H9 (cell line): ENCODE measurements around the gene ASIC4. TPM values are rescaled to one million over a fixed set of nuclear protein-coding genes. Genes with fewer than 3 reads are reported as not detected.
A peak's percentile ranks its signal among the peaks of the same experiment; 100 is the strongest.

Source experiments
- DNase-seq: peaks from one replicate; pipeline ENCODE4 v3.0.0-alpha.2; 2017
- H2AFZ ChIP-seq: one replicate; pipeline ENCODE4 v1.6.1; 2013; ENCODE audit warnings: mild to moderate bottlenecking, low read length, control low read depth, moderate library complexity
- H2AK5ac ChIP-seq: 2 replicates; pipeline ENCODE4 v1.6.1; 2013; ENCODE audit warnings: low read length, control low read depth, mixed read lengths; ENCODE audit not compliant: insufficient read length
- H2BK120ac ChIP-seq: one replicate; pipeline ENCODE4 v1.6.1; 2013; ENCODE audit warnings: low read depth, mild to moderate bottlenecking, low read length, control low read depth, inconsistent platforms; ENCODE audit not compliant: poor library complexity, severe bottlenecking
- H2BK12ac ChIP-seq: 2 replicates; pipeline ENCODE4 v1.6.1; 2013; ENCODE audit warnings: low read length, control low read depth, mixed read lengths, low read depth; ENCODE audit not compliant: insufficient read length
- H2BK15ac ChIP-seq: 2 replicates; pipeline ENCODE4 v1.6.1; 2013; ENCODE audit warnings: low read depth, low read length, control low read depth
- H2BK20ac ChIP-seq: one replicate; pipeline ENCODE4 v1.6.1; 2013; ENCODE audit warnings: low read depth, mild to moderate bottlenecking, low read length, control low read depth, inconsistent platforms; ENCODE audit not compliant: poor library complexity, severe bottlenecking
- H2BK5ac ChIP-seq: 2 replicates; pipeline ENCODE4 v1.6.1; 2013; ENCODE audit warnings: low read length, control low read depth, mixed read lengths; ENCODE audit not compliant: insufficient read length
- H3K14ac ChIP-seq: 2 replicates; pipeline ENCODE4 v1.6.1; 2013; ENCODE audit warnings: low read length, control low read depth; ENCODE audit not compliant: insufficient read depth
- H3K18ac ChIP-seq: 2 replicates; pipeline ENCODE4 v1.6.1; 2013; ENCODE audit warnings: low read depth, mild to moderate bottlenecking, mixed read lengths, low read length, control low read depth; ENCODE audit not compliant: insufficient read length
- H3K23ac ChIP-seq: 2 replicates; pipeline ENCODE4 v1.6.1; 2013; ENCODE audit warnings: low read length, control low read depth, mixed read lengths, low read depth; ENCODE audit not compliant: insufficient read length
- H3K23me2 ChIP-seq: 2 replicates; pipeline ENCODE4 v1.6.1; 2013; ENCODE audit warnings: low read depth, mild to moderate bottlenecking, mixed read lengths, low read length, control low read depth; ENCODE audit not compliant: insufficient read length, poor library complexity, severe bottlenecking
- H3K27ac ChIP-seq: 2 replicates; pipeline ENCODE4 v1.5.1; 2013; ENCODE audit warnings: low read length, control low read depth, mixed read lengths, low read depth; ENCODE audit not compliant: insufficient read length
- H3K27me3 ChIP-seq: 2 replicates; pipeline ENCODE4 v1.6.1; 2013; ENCODE audit warnings: low read length, control low read depth, inconsistent platforms; ENCODE audit not compliant: insufficient read depth
- H3K4ac ChIP-seq: 2 replicates; pipeline ENCODE4 v1.6.1; 2013; ENCODE audit warnings: low read depth, mild to moderate bottlenecking, control low read depth, inconsistent platforms, low read length, moderate library complexity
- H3K4me1 ChIP-seq: 2 replicates; pipeline ENCODE4 v1.6.1; 2013; ENCODE audit warnings: low read length, control low read depth, inconsistent platforms; ENCODE audit not compliant: insufficient read depth
- H3K4me2 ChIP-seq: 2 replicates; pipeline ENCODE4 v1.6.1; 2013; ENCODE audit warnings: low read length, control low read depth, mixed read lengths; ENCODE audit not compliant: insufficient read length, insufficient read depth
- H3K56ac ChIP-seq: 2 replicates; pipeline ENCODE4 v1.6.1; 2013; ENCODE audit warnings: low read depth, mild to moderate bottlenecking, mixed read lengths, low read length, control low read depth; ENCODE audit not compliant: insufficient read length
- H3K79me1 ChIP-seq: 2 replicates; pipeline ENCODE4 v1.6.1; 2013; ENCODE audit warnings: low read depth, mild to moderate bottlenecking, moderate library complexity, low read length, control low read depth, inconsistent platforms; ENCODE audit not compliant: insufficient read depth, poor library complexity, severe bottlenecking
- H3K79me2 ChIP-seq: 2 replicates; pipeline ENCODE4 v1.6.1; 2013; ENCODE audit warnings: low read length, control low read depth, inconsistent platforms; ENCODE audit not compliant: insufficient read depth
- H3K9ac ChIP-seq: 2 replicates; pipeline ENCODE4 v1.6.1; 2013; ENCODE audit warnings: low read length, control low read depth, mixed read lengths; ENCODE audit not compliant: insufficient read length; ENCODE audit errors: extremely low read depth
- H3K9me3 ChIP-seq: one replicate; pipeline ENCODE4 v1.6.1; 2013; ENCODE audit warnings: low read depth, low read length, inconsistent platforms; ENCODE audit not compliant: control insufficient read depth
- H3T11ph ChIP-seq: one replicate; pipeline ENCODE4 v1.6.1; 2013; ENCODE audit warnings: mild to moderate bottlenecking, low read length, control low read depth, inconsistent platforms
- H4K20me1 ChIP-seq: one replicate; pipeline ENCODE4 v1.6.1; 2013; ENCODE audit not compliant: control insufficient read depth, insufficient read length, insufficient read depth
- H4K5ac ChIP-seq: 2 replicates; pipeline ENCODE4 v1.6.1; 2013; ENCODE audit warnings: low read depth, mild to moderate bottlenecking, mixed read lengths, low read length, control low read depth; ENCODE audit not compliant: insufficient read length
- H4K8ac ChIP-seq: replicated peaks from 2 replicates; pipeline ENCODE4 v1.6.1; 2013; ENCODE audit warnings: low read length, control low read depth, mixed read lengths, low read depth; ENCODE audit not compliant: insufficient read length
- H4K91ac ChIP-seq: 2 replicates; pipeline ENCODE4 v1.6.1; 2013; ENCODE audit warnings: low read depth, mild to moderate bottlenecking, moderate library complexity, mixed read lengths, low read length, control low read depth; ENCODE audit not compliant: insufficient read length
- H3K27ac Mint-ChIP-seq, 3 experiments: 2 replicates in 2 of 3; 3 replicates in 1 of 3; pipeline ENCODE4 v1.8.0; 2020 to 2021; ENCODE audit warnings: mixed read lengths in 3 of 3, mild to moderate bottlenecking in 1 of 3, moderate library complexity in 1 of 3
- H3K27me3 Mint-ChIP-seq: 2 replicates; pipeline ENCODE4 v1.8.0; 2021; ENCODE audit warnings: low read depth, mild to moderate bottlenecking, moderate library complexity, mixed read lengths
- H3K36me3 Mint-ChIP-seq, 3 experiments: 2 replicates in 2 of 3; 3 replicates in 1 of 3; pipeline ENCODE4 v1.8.0; 2020 to 2021; ENCODE audit warnings: low read depth in 3 of 3, mixed read lengths in 3 of 3; ENCODE audit not compliant: insufficient read depth in 1 of 3
- H3K4me1 Mint-ChIP-seq, 2 experiments: 2 replicates each; pipeline ENCODE4 v1.8.0; 2020; ENCODE audit warnings: mixed read lengths in 2 of 2
- H3K4me3 Mint-ChIP-seq, 2 experiments: 2 replicates in 1 of 2; 3 replicates in 1 of 2; pipeline ENCODE4 v1.8.0; 2020 to 2021; ENCODE audit warnings: mild to moderate bottlenecking in 2 of 2, mixed read lengths in 2 of 2, moderate library complexity in 1 of 2
- H3K9me3 Mint-ChIP-seq, 2 experiments: 2 replicates in 1 of 2; 3 replicates in 1 of 2; pipeline ENCODE4 v1.8.0; 2020; ENCODE audit warnings: mild to moderate bottlenecking in 2 of 2, mixed read lengths in 2 of 2, moderate library complexity in 1 of 2
- WGBS: extraction: QIAGEN DNeasy Blood & Tissue Kit; methylation state at CpG from one replicate; pipeline ENCODE4 v1.1.7; 2013; ENCODE audit warnings: missing lambda C conversion rate, low lambda C conversion rate, mixed read lengths; ENCODE audit not compliant: insufficient read length; ENCODE audit errors: extremely low coverage; 5-methylcytosine and 5-hydroxymethylcytosine counted together
- total RNA-seq: library from RNA; stranded (reverse); gene quantifications from 2 replicates; pipeline ENCODE4 v1.2.1, GENCODE V29; 2021
- TF ChIP-seq, protein P1 (sequence below): fragments of 200-600 bp; sonication (generic); conservative IDR thresholded peaks from 3 replicates; pipeline ENCODE4 v1.8.0; 2021; ENCODE audit warnings: antibody characterized with exemption, mild to moderate bottlenecking

Gene ASIC4
- total RNA-seq, 1 experiment from 2014 or later, result 0.37 TPM

DNA sequence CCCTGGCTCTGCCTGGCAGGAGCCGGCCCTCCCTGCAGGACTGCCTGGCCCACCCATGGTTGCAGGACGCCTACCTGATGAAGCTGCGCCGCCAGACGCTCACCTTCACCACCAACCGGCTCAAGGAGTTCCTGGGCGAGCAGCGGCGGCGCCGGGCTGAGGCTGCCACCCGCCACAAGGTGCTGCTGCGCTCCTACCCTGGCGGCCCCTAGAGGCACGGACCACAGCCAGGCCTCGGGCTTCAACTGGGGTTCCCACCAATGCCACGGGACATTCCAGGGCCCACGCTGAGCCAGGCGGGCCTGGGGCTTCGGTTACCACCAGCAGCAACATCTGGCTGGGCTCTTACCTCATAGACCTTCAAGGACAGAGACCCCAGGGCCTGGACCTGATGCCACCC, 21.7 kb upstream of the ASIC4 start:
- H3K9ac ChIP-seq, result no peak overlapping the region
- peak; percentile 85 for DNase-seq
- H3T11ph ChIP-seq, result no peak overlapping the region
- TF ChIP-seq, protein P1, sequence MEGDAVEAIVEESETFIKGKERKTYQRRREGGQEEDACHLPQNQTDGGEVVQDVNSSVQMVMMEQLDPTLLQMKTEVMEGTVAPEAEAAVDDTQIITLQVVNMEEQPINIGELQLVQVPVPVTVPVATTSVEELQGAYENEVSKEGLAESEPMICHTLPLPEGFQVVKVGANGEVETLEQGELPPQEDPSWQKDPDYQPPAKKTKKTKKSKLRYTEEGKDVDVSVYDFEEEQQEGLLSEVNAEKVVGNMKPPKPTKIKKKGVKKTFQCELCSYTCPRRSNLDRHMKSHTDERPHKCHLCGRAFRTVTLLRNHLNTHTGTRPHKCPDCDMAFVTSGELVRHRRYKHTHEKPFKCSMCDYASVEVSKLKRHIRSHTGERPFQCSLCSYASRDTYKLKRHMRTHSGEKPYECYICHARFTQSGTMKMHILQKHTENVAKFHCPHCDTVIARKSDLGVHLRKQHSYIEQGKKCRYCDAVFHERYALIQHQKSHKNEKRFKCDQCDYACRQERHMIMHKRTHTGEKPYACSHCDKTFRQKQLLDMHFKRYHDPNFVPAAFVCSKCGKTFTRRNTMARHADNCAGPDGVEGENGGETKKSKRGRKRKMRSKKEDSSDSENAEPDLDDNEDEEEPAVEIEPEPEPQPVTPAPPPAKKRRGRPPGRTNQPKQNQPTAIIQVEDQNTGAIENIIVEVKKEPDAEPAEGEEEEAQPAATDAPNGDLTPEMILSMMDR, result peak; percentile 77
- H3K56ac ChIP-seq, result no peak overlapping the region
- H3K27me3 Mint-ChIP-seq, result peaks cover 60% of the 10 kb centered on the region
- no peak overlapping the region for H3K4me2 ChIP-seq
- no peaks in the 10 kb centered on the region for H3K79me2 ChIP-seq
- no peak overlapping the region for H4K5ac ChIP-seq
- H3K4me1 Mint-ChIP-seq, result peaks cover 12 to 39% of the 10 kb centered on the region in 2 experiments
- H2BK15ac ChIP-seq, result no peak overlapping the region
- no peaks in the 10 kb centered on the region; a peak in 1 of 5 replicates for H3K9me3 Mint-ChIP-seq
- H4K91ac ChIP-seq, result no peak overlapping the region
- no peaks in the 10 kb centered on the region for H3K9me3 ChIP-seq
- no peak overlapping the region for H4K8ac ChIP-seq
- no peak overlapping the region for H2AK5ac ChIP-seq
- no peak overlapping the region for H3K4ac ChIP-seq
- no peaks in the 10 kb centered on the region; the same call in 1 of the 2 replicates for H3K4me1 ChIP-seq
- no CpG with 5 or more reads among the region's 20 CpGs for WGBS
- H2BK5ac ChIP-seq, result no peak overlapping the region
- H3K23ac ChIP-seq, result no peak overlapping the region
- H2BK120ac ChIP-seq, result no peak overlapping the region
- H2AFZ ChIP-seq, result no peak overlapping the region
- no peak overlapping the region for H2BK20ac ChIP-seq
- peaks cover 10% of the 10 kb centered on the region for H3K23me2 ChIP-seq
- no peak overlapping the region for H3K27ac ChIP-seq
- no peak overlapping the region for H3K4me3 Mint-ChIP-seq
- H3K27me3 ChIP-seq, result peaks cover 15% of the 10 kb centered on the region; the same call in 1 of the 2 replicates
- no peak overlapping the region for H2BK12ac ChIP-seq
- H3K18ac ChIP-seq, result no peak overlapping the region
- H3K14ac ChIP-seq, result no peak overlapping the region
- H3K79me1 ChIP-seq, result no peaks in the 10 kb centered on the region
- no peaks in the 10 kb centered on the region for H3K36me3 Mint-ChIP-seq
- no peaks in the 10 kb centered on the region for H4K20me1 ChIP-seq
- no peak overlapping the region for H3K27ac Mint-ChIP-seq
